Liver (tissue), 9 donors: Measurements from ENCODE around the gene TPRKB. TPM values are rescaled to one million over a fixed set of nuclear protein-coding genes. Genes with fewer than 3 reads are reported as not detected.

ENCODE experiments used
- DNase-seq: peaks from one replicate; pipeline ENCODE4 v3.0.0-alpha.2; 2017; ENCODE audit warnings: low spot score
- H3K27ac ChIP-seq, 2 donors: one replicate each; pipeline ENCODE4 v1.7.0; 2013; ENCODE audit warnings: inconsistent platforms in 2 of 2, low read length in 2 of 2, control low read depth in 1 of 2, low read depth in 1 of 2, mild to moderate bottlenecking in 1 of 2
- H3K27me3 ChIP-seq, 4 donors: one replicate each; pipeline versions ENCODE4 v1.6.1 to v1.7.0; 2013; ENCODE audit warnings: low read length in 3 of 4, inconsistent platforms in 1 of 4, mild to moderate bottlenecking in 1 of 4, moderate library complexity in 1 of 4; ENCODE audit not compliant: control insufficient read depth in 4 of 4, insufficient read depth in 4 of 4
- H3K36me3 ChIP-seq, 4 donors: one replicate each; pipeline versions ENCODE4 v1.6.1 to v1.7.0; 2013; ENCODE audit warnings: low read length in 3 of 4, mild to moderate bottlenecking in 3 of 4, low read depth in 1 of 4, moderate library complexity in 1 of 4; ENCODE audit not compliant: control insufficient read depth in 4 of 4, insufficient read depth in 3 of 4
- H3K4me1 ChIP-seq, 4 donors: one replicate each; pipeline versions ENCODE4 v1.6.1 to v1.7.0; 2013; ENCODE audit warnings: low read length in 3 of 4, mild to moderate bottlenecking in 3 of 4, moderate library complexity in 1 of 4; ENCODE audit not compliant: control insufficient read depth in 4 of 4, insufficient read depth in 4 of 4
- H3K4me3 ChIP-seq, 3 donors: one replicate each; pipeline versions ENCODE4 v1.6.1 to v1.7.0; 2013; ENCODE audit warnings: low read length in 3 of 3, control low read depth in 1 of 3, low read depth in 1 of 3, mild to moderate bottlenecking in 1 of 3
- H3K9ac ChIP-seq, 2 donors: one replicate each; pipeline ENCODE4 v1.7.0; 2013; ENCODE audit warnings: low read length in 2 of 2, mild to moderate bottlenecking in 2 of 2, moderate library complexity in 2 of 2, control low read depth in 1 of 2, low read depth in 1 of 2
- H3K9me3 ChIP-seq, 4 donors: one replicate each; pipeline versions ENCODE4 v1.6.1 to v1.7.0; 2013; ENCODE audit warnings: low read length in 3 of 4; ENCODE audit not compliant: control insufficient read depth in 4 of 4
- EGR1 ChIP-seq, 2 donors: IDR thresholded peaks; 2 replicates each; pipeline ENCODE4 v1.6.1; 2016 to 2018; ENCODE audit warnings: antibody characterized with exemption in 2 of 2, low read depth in 2 of 2
- FOXA1 ChIP-seq: IDR thresholded peaks from 2 replicates; pipeline ENCODE4 v1.6.1; 2016; ENCODE audit warnings: antibody characterized with exemption
- FOXA2 ChIP-seq: IDR thresholded peaks from 2 replicates; pipeline ENCODE4 v1.6.1; 2016; ENCODE audit warnings: antibody characterized with exemption
- GABPA ChIP-seq, 2 donors: IDR thresholded peaks in 1 of 2; conservative IDR thresholded peaks in 1 of 2; 2 replicates each; pipeline ENCODE4 v1.6.1; 2016; ENCODE audit warnings: antibody characterized with exemption in 2 of 2, mild to moderate bottlenecking in 1 of 2, moderate library complexity in 1 of 2
- HNF4G ChIP-seq: IDR thresholded peaks from 2 replicates; pipeline ENCODE4 v1.6.1; 2016; ENCODE audit warnings: antibody characterized with exemption
- RXRA ChIP-seq, 2 donors: IDR thresholded peaks; 2 replicates each; pipeline ENCODE4 v1.6.1; 2017 to 2018; ENCODE audit warnings: antibody characterized with exemption in 2 of 2, mild to moderate bottlenecking in 1 of 2
- SP1 ChIP-seq: IDR thresholded peaks from 2 replicates; pipeline ENCODE4 v1.6.1; 2018; ENCODE audit warnings: antibody characterized with exemption, mild to moderate bottlenecking
- YY1 ChIP-seq: IDR thresholded peaks from 2 replicates; pipeline ENCODE4 v1.6.1; 2016; ENCODE audit warnings: antibody characterized with exemption, mild to moderate bottlenecking
- WGBS: extraction: QIAGEN DNeasy Blood & Tissue Kit; methylation state at CpG from one replicate; pipeline ENCODE4 v1.1.7; 2013; 5-methylcytosine and 5-hydroxymethylcytosine counted together
- polyA plus RNA-seq, 2 donors: library from polyadenylated mRNA; stranded (reverse) in 1 of 2; unstranded in 1 of 2; fragments of 200-250 nt in 1 of 2; fragments of >200 nt in 1 of 2; fragmentation: Nextera tagmentation in 1 of 2; extraction: Ambion mirVana in 1 of 2; gene quantifications; one replicate each; pipeline versions ENCODE4 v1.2.1 to v1.2.3, GENCODE V29; 2013 to 2015
- total RNA-seq, 2 donors: library from RNA; depleted of rRNA; stranded (reverse); fragments of >200 nt; gene quantifications; one replicate each; pipeline ENCODE4 v1.2.3, GENCODE V29; 2014
- TF ChIP-seq, protein P1 (sequence below): fragments of 150-350 bp; IDR thresholded peaks from 2 replicates; pipeline ENCODE4 v1.5.1; 2017; ENCODE audit warnings: improper control_type of control experiment, low read depth, low read length; ENCODE audit not compliant: missing input control
- TF ChIP-seq, protein P2 (sequence below): IDR thresholded peaks from 2 replicates; pipeline ENCODE4 v1.6.1; 2016; ENCODE audit warnings: antibody characterized with exemption
- TF ChIP-seq, protein P3 (sequence below): IDR thresholded peaks from 2 replicates; pipeline ENCODE4 v1.6.1; 2016; ENCODE audit warnings: antibody characterized with exemption, mild to moderate bottlenecking
- TF ChIP-seq, protein P4 (sequence below): IDR thresholded peaks from 2 replicates; pipeline ENCODE4 v1.6.1; 2016; ENCODE audit warnings: antibody characterized with exemption
- donor health status: healthy.
- donor health status: healthy.
- donor health status: healthy.
- donor health status: healthy.
- donor health status: healthy.

Gene TPRKB
- total and polyA plus RNA-seq, 4 donors: 16.2 to 27.7 (median 17.0) TPM

DNA sequence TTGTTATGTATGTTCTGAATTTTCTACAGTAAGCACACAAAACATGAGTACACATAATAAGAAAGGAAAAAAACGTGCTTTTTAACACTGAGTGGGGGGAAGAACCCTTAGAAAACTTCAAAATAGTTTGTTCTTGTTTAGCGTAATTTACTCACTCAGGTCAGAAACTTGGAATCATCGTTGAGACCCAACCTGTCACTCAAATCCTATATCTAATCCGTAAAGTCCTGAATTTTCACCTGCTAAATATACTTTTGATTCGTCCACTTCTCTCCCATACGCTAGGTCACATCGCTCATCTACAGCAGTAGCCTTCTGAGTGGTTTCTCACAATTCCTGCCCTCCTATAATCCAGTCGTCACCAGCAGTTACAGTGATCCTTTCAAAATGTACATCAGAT, 767 bp downstream of the TPRKB start:
- no peaks in the 10 kb centered on the region for H3K27me3 ChIP-seq
- peaks cover 0 to 19% (median 18%) of the 10 kb centered on the region in 4 donors for H3K36me3 ChIP-seq
- WGBS: 12% methylated on average over 8 of the region's 8 CpGs
- DNase-seq: no peak
- peak overlapping the region; percentile 70 to 100 (median 93) for H3K4me3 ChIP-seq
- H3K4me1 ChIP-seq: peaks cover 0 to 17% (median 12%) of the 10 kb centered on the region in 4 donors
- TF ChIP-seq, protein P1, sequence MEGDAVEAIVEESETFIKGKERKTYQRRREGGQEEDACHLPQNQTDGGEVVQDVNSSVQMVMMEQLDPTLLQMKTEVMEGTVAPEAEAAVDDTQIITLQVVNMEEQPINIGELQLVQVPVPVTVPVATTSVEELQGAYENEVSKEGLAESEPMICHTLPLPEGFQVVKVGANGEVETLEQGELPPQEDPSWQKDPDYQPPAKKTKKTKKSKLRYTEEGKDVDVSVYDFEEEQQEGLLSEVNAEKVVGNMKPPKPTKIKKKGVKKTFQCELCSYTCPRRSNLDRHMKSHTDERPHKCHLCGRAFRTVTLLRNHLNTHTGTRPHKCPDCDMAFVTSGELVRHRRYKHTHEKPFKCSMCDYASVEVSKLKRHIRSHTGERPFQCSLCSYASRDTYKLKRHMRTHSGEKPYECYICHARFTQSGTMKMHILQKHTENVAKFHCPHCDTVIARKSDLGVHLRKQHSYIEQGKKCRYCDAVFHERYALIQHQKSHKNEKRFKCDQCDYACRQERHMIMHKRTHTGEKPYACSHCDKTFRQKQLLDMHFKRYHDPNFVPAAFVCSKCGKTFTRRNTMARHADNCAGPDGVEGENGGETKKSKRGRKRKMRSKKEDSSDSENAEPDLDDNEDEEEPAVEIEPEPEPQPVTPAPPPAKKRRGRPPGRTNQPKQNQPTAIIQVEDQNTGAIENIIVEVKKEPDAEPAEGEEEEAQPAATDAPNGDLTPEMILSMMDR: no peak
- TF ChIP-seq, protein P2, sequence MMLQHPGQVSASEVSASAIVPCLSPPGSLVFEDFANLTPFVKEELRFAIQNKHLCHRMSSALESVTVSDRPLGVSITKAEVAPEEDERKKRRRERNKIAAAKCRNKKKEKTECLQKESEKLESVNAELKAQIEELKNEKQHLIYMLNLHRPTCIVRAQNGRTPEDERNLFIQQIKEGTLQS: no peak
- TF ChIP-seq RXRA (IDR thresholded peaks at IDR 0.05): no peak
- no peak for TF ChIP-seq YY1
- no peak for TF ChIP-seq GABPA (IDR thresholded peaks at IDR 0.05 in 1 of 2, conservative IDR thresholded peaks at IDR 0.05 in 1 of 2)
- TF ChIP-seq, protein P3, sequence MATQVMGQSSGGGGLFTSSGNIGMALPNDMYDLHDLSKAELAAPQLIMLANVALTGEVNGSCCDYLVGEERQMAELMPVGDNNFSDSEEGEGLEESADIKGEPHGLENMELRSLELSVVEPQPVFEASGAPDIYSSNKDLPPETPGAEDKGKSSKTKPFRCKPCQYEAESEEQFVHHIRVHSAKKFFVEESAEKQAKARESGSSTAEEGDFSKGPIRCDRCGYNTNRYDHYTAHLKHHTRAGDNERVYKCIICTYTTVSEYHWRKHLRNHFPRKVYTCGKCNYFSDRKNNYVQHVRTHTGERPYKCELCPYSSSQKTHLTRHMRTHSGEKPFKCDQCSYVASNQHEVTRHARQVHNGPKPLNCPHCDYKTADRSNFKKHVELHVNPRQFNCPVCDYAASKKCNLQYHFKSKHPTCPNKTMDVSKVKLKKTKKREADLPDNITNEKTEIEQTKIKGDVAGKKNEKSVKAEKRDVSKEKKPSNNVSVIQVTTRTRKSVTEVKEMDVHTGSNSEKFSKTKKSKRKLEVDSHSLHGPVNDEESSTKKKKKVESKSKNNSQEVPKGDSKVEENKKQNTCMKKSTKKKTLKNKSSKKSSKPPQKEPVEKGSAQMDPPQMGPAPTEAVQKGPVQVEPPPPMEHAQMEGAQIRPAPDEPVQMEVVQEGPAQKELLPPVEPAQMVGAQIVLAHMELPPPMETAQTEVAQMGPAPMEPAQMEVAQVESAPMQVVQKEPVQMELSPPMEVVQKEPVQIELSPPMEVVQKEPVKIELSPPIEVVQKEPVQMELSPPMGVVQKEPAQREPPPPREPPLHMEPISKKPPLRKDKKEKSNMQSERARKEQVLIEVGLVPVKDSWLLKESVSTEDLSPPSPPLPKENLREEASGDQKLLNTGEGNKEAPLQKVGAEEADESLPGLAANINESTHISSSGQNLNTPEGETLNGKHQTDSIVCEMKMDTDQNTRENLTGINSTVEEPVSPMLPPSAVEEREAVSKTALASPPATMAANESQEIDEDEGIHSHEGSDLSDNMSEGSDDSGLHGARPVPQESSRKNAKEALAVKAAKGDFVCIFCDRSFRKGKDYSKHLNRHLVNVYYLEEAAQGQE: no peak
- TF ChIP-seq EGR1 (IDR thresholded peaks at IDR 0.05; ENCODE audit: low read depth in 2 of 2): no peak
- TF ChIP-seq FOXA2: no peak
- TF ChIP-seq FOXA1: no peak
- TF ChIP-seq, protein P4, sequence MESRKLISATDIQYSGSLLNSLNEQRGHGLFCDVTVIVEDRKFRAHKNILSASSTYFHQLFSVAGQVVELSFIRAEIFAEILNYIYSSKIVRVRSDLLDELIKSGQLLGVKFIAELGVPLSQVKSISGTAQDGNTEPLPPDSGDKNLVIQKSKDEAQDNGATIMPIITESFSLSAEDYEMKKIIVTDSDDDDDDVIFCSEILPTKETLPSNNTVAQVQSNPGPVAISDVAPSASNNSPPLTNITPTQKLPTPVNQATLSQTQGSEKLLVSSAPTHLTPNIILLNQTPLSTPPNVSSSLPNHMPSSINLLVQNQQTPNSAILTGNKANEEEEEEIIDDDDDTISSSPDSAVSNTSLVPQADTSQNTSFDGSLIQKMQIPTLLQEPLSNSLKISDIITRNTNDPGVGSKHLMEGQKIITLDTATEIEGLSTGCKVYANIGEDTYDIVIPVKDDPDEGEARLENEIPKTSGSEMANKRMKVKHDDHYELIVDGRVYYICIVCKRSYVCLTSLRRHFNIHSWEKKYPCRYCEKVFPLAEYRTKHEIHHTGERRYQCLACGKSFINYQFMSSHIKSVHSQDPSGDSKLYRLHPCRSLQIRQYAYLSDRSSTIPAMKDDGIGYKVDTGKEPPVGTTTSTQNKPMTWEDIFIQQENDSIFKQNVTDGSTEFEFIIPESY: no peak
- no peak for TF ChIP-seq SP1
- H3K9ac ChIP-seq: peak overlapping the region; percentile 68 to 79
- H3K27ac ChIP-seq: peak overlapping the region; percentile 43 to 64
- H3K9me3 ChIP-seq: peaks cover 0 to 4% (median 0%) of the 10 kb centered on the region in 4 donors

DNA sequence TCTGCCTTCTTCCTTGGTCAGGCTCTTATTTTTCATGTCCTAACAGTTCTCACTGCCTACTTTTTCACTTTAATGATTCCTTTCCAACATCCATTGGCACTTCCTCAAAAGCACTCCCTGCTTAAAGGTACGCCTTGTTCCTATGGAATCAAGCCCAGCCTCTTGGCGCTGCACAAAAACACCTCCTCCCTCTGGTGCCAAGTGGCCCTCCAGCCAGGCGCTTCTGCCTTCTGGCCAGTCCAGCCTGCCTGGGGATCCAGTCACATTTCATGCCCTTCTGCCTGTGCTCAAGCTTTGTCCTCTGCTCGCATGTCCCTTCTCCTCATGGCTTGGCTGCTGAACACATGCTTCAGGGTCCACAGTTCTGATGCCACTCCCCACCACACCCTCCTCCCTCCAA, 6.3 kb downstream of the TPRKB start:
- no peak for DNase-seq
- Histone ChIP-seq H3K4me3 (no peak overlapping the region), H3K9me3 (no peaks in the 10 kb centered on the region), H3K4me1 (peaks cover 0 to 1% (median 0%) of the 10 kb centered on the region in 4 donors), H3K27ac (no peak overlapping the region), H3K9ac (no peak overlapping the region), H3K27me3 (no peaks in the 10 kb centered on the region), H3K36me3 (peaks cover 1 to 35% (median 31%) of the 10 kb centered on the region in 4 donors)
- 88% methylated on average over 4 of the region's 4 CpGs for WGBS
- TF ChIP-seq YY1 (no peak), HNF4G (no peak)
